HFFc6 (cell line): ENCODE measurements around the gene RALGPS1. TPM values are rescaled to one million over a fixed set of nuclear protein-coding genes. Genes with fewer than 3 reads are reported as not detected.

Experiments
- DNase-seq: peaks from one replicate; pipeline ENCODE4 v3.0.0-alpha.2; 2018
- H3K27ac Mint-ChIP-seq: 2 replicates; pipeline ENCODE4 v1.8.0; 2020; ENCODE audit warnings: mild to moderate bottlenecking, mixed read lengths
- H3K27me3 Mint-ChIP-seq: 2 replicates; pipeline ENCODE4 v1.8.0; 2021; ENCODE audit warnings: mild to moderate bottlenecking, moderate library complexity, mixed read lengths; ENCODE audit not compliant: insufficient read depth
- H3K36me3 Mint-ChIP-seq: 2 replicates; pipeline ENCODE4 v1.8.0; 2021; ENCODE audit warnings: low read depth, mixed read lengths
- H3K4me1 Mint-ChIP-seq: 2 replicates; pipeline ENCODE4 v1.8.0; 2020; ENCODE audit warnings: low read depth, mixed read lengths
- H3K4me3 Mint-ChIP-seq: 2 replicates; pipeline ENCODE4 v1.8.0; 2020; ENCODE audit warnings: mild to moderate bottlenecking, moderate library complexity, mixed read lengths
- H3K9me3 Mint-ChIP-seq: 2 replicates; pipeline ENCODE4 v1.8.0; 2020; ENCODE audit warnings: mild to moderate bottlenecking, mixed read lengths
- CTCF ChIP-seq: fragments of 200-600 bp; sonication (generic); IDR thresholded peaks from 2 replicates; pipeline ENCODE4 v1.5.0; 2021; ENCODE audit warnings: antibody characterized with exemption, mild to moderate bottlenecking
- total RNA-seq, 6 experiments: library from RNA; stranded (reverse); fragmentation: NEBNext Ultra II Directional; extraction: Animal tissue kit (Norgen Biotek cat#: 25700); gene quantifications; 2 replicates in 1 of 6; 3 replicates in 5 of 6; pipeline ENCODE4 v1.2.3, GENCODE V29; 2021

The RALGPS1 gene
- total RNA-seq, 6 experiments from 2014 or later, result 0.68 to 1.6 (median 1.1) TPM

- no peak for TF ChIP-seq CTCF
- Mint-ChIP-seq H3K27me3 (peaks cover 10% of the 10 kb centered on the region), H3K4me1 (peaks cover under 1% of the 10 kb centered on the region; the same call in 1 of the 2 replicates), H3K9me3 (no peaks in the 10 kb centered on the region), H3K4me3 (no peak overlapping the region), H3K36me3 (no peaks in the 10 kb centered on the region), H3K27ac (no peak overlapping the region)
- no peak for DNase-seq
Measured at GRCh38 chr9:127231666-127232065, 317.1 kb downstream of the RALGPS1 start.

GRCh38 chr9:127232833-127233549 is 318.4 kb downstream of the RALGPS1 start:
- no peaks in the 10 kb centered on the region for H3K36me3 Mint-ChIP-seq
- no peak overlapping the region for H3K27ac Mint-ChIP-seq
- TF ChIP-seq CTCF, result no peak
- no peaks in the 10 kb centered on the region for H3K9me3 Mint-ChIP-seq
- H3K4me1 Mint-ChIP-seq, result no peaks in the 10 kb centered on the region
- DNase-seq, result no peak
- H3K27me3 Mint-ChIP-seq, result peaks cover 12% of the 10 kb centered on the region
- no peak overlapping the region for H3K4me3 Mint-ChIP-seq

- DNase-seq, result no peak
- Mint-ChIP-seq H3K4me3 (no peak overlapping the region), H3K36me3 (no peaks in the 10 kb centered on the region), H3K27me3 (peaks cover 12% of the 10 kb centered on the region), H3K27ac (no peak overlapping the region), H3K9me3 (no peaks in the 10 kb centered on the region), H3K4me1 (no peaks in the 10 kb centered on the region)
- no peak for TF ChIP-seq CTCF
Measured at GRCh38 chr9:127233550-127233949, 319.0 kb downstream of the RALGPS1 start.

GRCh38 chr9:127233989-127234388 is 319.4 kb downstream of the RALGPS1 start:
- no peaks in the 10 kb centered on the region for H3K9me3 Mint-ChIP-seq
- no peaks in the 10 kb centered on the region for H3K4me1 Mint-ChIP-seq
- no peak overlapping the region for H3K4me3 Mint-ChIP-seq
- peaks cover 12% of the 10 kb centered on the region for H3K27me3 Mint-ChIP-seq
- H3K27ac Mint-ChIP-seq, result no peak overlapping the region
- no peak for DNase-seq
- TF ChIP-seq CTCF, result no peak
- no peaks in the 10 kb centered on the region for H3K36me3 Mint-ChIP-seq

- Mint-ChIP-seq H3K27ac (no peak overlapping the region), H3K27me3 (peaks cover 18% of the 10 kb centered on the region), H3K36me3 (no peaks in the 10 kb centered on the region)
Measured at GRCh38 chr9:127237801-127238200, 323.2 kb downstream of the RALGPS1 start.

More at GRCh38 chr9:127237801-127238200, 323.2 kb downstream of the RALGPS1 start:
- no peaks in the 10 kb centered on the region for H3K9me3 Mint-ChIP-seq
- no peak overlapping the region for H3K4me3 Mint-ChIP-seq
- DNase-seq, result no peak
- H3K4me1 Mint-ChIP-seq, result no peaks in the 10 kb centered on the region
- no peak for TF ChIP-seq CTCF
